Upper lobe of right lung (tissue), 1 donor: ENCODE measurements around the gene RPS5. TPM values are rescaled to one million over a fixed set of nuclear protein-coding genes. Genes with fewer than 3 reads are reported as not detected.
"Not testable (repeated sequence)": the region's sequence is repeated elsewhere in the genome, so short reads cannot be mapped to it uniquely, and the experiment has no call there.

Experiments used
- ATAC-seq: fragments of 200-7000 bp; cut with Tn5 transposase; one replicate; pipeline ENCODE4 v1.9.1; 2020; ENCODE audit warnings: mild to moderate bottlenecking, moderate library complexity
- DNase-seq: peaks from one replicate; pipeline ENCODE4 v3.0.0-alpha.2; 2020
- H3K27ac ChIP-seq: fragments of 200-600 bp; one replicate; pipeline ENCODE4 v1.8.0; 2022
- H3K27me3 ChIP-seq: fragments of 200-600 bp; one replicate; pipeline ENCODE4 v1.8.0; 2022; ENCODE audit warnings: mild to moderate bottlenecking
- H3K36me3 ChIP-seq: fragments of 200-600 bp; one replicate; pipeline ENCODE4 v1.8.0; 2022
- H3K4me1 ChIP-seq: fragments of 200-600 bp; one replicate; pipeline ENCODE4 v1.8.0; 2022
- H3K4me3 ChIP-seq: fragments of 200-600 bp; one replicate; pipeline ENCODE4 v1.8.0; 2022; ENCODE audit warnings: mild to moderate bottlenecking
- H3K9me3 ChIP-seq: fragments of 200-600 bp; one replicate; pipeline ENCODE4 v1.8.0; 2022
- intact Hi-C: fragments of 100-400 bp; cut with DNase I; formaldehyde crosslinking; loops from one replicate; pipeline ENCODE4 v1.11.0; 2022
- total RNA-seq: library from RNA; stranded (reverse); fragmentation: NEBNext Ultra II Directional; extraction: Animal tissue kit (Norgen Biotek cat#: 25700); gene quantifications from one replicate; pipeline ENCODE4 v1.2.1, GENCODE V29; 2021
- TF ChIP-seq, protein P1 (sequence below): fragments of 200-600 bp; IDR thresholded peaks from one replicate; pipeline ENCODE4 v1.8.0; 2022; ENCODE audit warnings: antibody characterized with exemption
- donor health status: DM: no; HTN: yes; CAD: no; lungs with severe emphysema.

Gene RPS5
- total RNA-seq, 1 donor from 2014 or later: 721 TPM

GRCh38 chr19:58366585-58367430 lies 20.3 kb upstream of the RPS5 start:
- no peaks in the 10 kb centered on the region for H3K9me3 ChIP-seq
- H3K27ac ChIP-seq: no peak overlapping the region
- ATAC-seq (no peak), DNase-seq (no peak)
- intact Hi-C loops: no loop called here
- TF ChIP-seq, protein P1, sequence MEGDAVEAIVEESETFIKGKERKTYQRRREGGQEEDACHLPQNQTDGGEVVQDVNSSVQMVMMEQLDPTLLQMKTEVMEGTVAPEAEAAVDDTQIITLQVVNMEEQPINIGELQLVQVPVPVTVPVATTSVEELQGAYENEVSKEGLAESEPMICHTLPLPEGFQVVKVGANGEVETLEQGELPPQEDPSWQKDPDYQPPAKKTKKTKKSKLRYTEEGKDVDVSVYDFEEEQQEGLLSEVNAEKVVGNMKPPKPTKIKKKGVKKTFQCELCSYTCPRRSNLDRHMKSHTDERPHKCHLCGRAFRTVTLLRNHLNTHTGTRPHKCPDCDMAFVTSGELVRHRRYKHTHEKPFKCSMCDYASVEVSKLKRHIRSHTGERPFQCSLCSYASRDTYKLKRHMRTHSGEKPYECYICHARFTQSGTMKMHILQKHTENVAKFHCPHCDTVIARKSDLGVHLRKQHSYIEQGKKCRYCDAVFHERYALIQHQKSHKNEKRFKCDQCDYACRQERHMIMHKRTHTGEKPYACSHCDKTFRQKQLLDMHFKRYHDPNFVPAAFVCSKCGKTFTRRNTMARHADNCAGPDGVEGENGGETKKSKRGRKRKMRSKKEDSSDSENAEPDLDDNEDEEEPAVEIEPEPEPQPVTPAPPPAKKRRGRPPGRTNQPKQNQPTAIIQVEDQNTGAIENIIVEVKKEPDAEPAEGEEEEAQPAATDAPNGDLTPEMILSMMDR: no peak
- H3K4me3 ChIP-seq: no peak overlapping the region
- no peaks in the 10 kb centered on the region for H3K27me3 ChIP-seq
- H3K4me1 ChIP-seq: peaks cover under 1% of the 10 kb centered on the region
- no peaks in the 10 kb centered on the region for H3K36me3 ChIP-seq

DNA sequence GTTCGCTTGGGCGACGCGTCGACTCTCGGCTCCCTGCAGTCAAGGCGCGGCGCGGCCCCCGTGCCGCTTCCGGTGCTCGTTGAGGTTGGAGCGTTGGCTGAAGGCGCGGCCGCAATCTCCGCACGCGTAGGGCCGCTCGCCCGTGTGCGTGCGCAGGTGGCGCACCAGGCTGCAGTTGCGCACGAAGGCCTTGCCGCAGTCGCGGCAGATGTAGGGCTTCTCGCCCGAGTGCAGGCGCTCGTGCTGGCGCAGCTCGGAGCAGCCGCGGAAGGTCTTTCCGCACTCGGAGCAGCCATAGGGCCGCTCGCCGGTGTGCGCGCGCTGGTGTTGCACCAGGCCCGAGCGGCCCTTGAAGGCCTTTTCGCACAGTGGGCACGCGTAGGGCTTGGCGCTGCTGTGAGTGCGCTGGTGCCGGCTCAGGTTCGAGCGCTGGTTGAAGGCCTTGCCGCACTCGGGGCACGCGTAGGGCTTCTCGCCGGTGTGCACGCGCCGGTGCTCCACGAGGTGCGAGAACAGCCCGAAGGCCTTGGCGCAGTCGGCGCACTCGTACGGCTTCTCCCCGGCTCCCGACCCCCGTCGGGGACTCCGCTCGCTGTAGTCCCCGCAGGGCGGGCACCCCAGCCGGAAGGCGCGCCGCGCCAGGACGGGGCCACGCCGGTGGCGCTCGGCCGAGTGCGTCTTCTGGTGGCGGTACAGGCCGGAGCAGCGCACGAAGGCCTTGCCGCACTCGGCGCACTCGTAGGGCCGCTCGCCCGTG lies 19.2 kb upstream of the RPS5 start:
- no peaks in the 10 kb centered on the region for H3K4me1 ChIP-seq
- no peak overlapping the region for H3K27ac ChIP-seq
- H3K9me3 ChIP-seq: no peaks in the 10 kb centered on the region
- no peak for ATAC-seq
- intact Hi-C loops: no loop called here
- no peak for DNase-seq
- TF ChIP-seq, protein P1: no peak
- H3K4me3 ChIP-seq: no peak overlapping the region
- no peaks in the 10 kb centered on the region for H3K36me3 ChIP-seq
- no peaks in the 10 kb centered on the region for H3K27me3 ChIP-seq

DNA sequence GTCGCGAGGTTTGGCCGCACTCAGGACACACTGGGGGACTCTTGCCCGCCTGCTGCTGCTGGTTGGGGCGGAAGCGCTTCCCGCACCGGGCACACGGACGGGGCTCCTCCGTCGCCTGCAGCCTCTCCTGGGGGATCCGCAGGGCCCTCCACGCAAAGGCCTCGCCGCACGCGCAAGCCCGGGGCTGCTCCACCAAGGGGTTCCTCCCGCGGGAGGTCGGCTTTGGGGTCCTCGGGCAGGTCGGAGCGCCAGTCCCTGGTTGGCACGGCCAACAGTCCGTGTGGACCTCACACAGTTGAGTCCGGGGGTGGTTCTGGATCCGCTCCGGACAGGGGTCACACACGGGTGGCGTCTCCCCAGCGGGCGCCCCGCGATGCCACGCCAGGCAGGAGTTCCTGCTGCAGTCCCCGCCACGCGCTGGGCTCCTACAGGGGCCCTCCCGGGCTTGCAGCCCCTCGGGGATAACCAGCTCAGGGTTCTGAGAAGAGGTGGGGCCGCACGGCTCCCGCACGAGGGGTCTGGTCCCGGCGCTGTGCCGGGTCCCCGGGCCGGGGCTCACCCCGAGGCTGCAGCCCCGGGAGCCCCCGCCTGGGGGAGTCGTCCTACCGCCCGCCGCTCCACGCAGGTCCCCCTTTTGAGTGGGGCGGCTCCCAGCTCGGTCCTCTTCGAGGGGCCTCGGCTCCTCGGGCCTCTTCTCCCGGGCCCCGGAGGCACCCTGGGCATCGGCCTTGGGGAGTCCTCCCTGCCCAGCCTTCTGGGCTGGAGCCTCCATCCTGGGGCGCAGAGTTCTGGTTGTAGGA lies 18.3 kb upstream of the RPS5 start:
- Histone ChIP-seq H3K4me1 (no peaks in the 10 kb centered on the region), H3K4me3 (no peak overlapping the region), H3K36me3 (no peaks in the 10 kb centered on the region), H3K9me3 (no peaks in the 10 kb centered on the region), H3K27me3 (no peaks in the 10 kb centered on the region), H3K27ac (no peak overlapping the region)
- no peak for ATAC-seq
- TF ChIP-seq, protein P1: no peak
- intact Hi-C loops: no loop called here
- DNase-seq: no peak

DNA sequence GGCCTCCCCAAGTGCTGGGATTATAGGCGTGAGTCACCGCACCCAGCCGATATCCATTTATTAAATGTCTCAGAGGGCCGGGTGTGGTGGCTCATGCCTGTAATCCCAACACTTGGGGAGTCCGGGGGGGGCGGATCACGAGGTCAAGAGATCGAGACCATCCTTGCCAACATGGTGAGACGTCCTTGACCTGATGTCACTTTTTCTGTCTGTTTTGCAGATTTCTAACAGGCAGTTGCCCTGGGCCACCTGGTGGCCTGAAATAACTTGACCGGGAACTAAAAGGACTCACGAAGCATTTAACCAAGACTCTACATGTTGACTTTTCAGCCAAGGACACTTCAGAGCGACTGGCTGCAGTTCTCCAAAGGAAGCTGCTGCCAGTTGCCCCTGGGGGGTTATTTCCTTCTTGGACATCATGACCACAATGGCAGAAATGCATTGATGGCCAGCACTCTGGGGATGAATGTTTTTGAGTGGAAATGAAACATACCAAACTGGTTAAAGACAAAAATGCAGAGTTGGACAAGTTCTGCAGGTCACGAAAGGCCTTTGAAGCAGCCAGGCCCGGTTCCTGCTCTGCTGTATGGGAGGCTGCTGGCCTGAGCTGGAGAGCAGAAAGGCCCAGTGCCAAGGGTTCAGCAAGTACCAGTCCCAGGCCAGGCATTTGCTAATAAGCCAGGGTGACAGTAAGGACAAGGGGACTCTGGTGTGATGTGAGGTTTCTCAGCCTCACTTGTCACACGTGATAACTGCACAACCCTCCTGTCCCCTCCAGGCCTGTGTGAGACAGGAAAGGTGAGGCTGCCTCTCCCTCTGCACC lies 14.5 kb upstream of the RPS5 start:
- ATAC-seq (peak; percentile 80), DNase-seq (no peak)
- intact Hi-C loops: no loop called here
- Histone ChIP-seq H3K4me1 (no peaks in the 10 kb centered on the region), H3K9me3 (no peaks in the 10 kb centered on the region), H3K4me3 (no peak overlapping the region), H3K27ac (peak overlapping the region; percentile 26), H3K27me3 (no peaks in the 10 kb centered on the region), H3K36me3 (no peaks in the 10 kb centered on the region)
- TF ChIP-seq, protein P1: peak; percentile 18

DNA sequence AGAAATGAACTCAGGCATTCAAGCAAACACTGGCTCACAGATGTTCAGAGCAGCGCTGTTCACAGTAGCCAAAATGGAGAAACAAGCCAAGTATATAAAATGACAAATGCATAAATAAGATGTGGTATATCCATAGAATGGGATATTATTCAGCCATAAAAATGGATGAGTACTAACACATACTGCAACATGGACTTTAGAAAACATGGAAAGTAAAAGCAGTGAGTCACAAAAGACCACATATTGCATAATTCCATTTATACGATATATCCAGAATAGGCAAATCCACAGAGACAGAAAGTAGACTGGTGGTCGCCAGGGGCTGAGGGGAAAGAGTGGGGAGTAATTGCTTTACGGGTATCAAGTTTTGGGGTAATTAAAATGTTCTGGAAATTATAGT lies 12.9 kb upstream of the RPS5 start:
- Histone ChIP-seq H3K9me3 (no peaks in the 10 kb centered on the region), H3K36me3 (no peaks in the 10 kb centered on the region)
- intact Hi-C loops: no loop called here

GRCh38 chr19:58376724-58377123 lies 10.3 kb upstream of the RPS5 start:
- H3K4me3 ChIP-seq, intact Hi-C loops, H3K27me3 ChIP-seq, H3K27ac ChIP-seq, DNase-seq, H3K9me3 ChIP-seq, ATAC-seq, H3K4me1 ChIP-seq, H3K36me3 ChIP-seq: not testable (repeated sequence)

More for the DNA sequence above, 12.9 kb upstream of the RPS5 start:
- H3K27ac ChIP-seq: no peak overlapping the region
- no peak overlapping the region for H3K4me3 ChIP-seq
- DNase-seq: no peak
- no peaks in the 10 kb centered on the region for H3K27me3 ChIP-seq
- no peaks in the 10 kb centered on the region for H3K4me1 ChIP-seq
- TF ChIP-seq, protein P1: no peak
- no peak for ATAC-seq
